Panc1 (cell line): ENCODE measurements around the gene FGF14.

Source experiments
- POLR2AphosphoS5 ChIP-seq: IDR thresholded peaks from 2 replicates; pipeline ENCODE4 v1.6.1; 2012; ENCODE audit warnings: mild to moderate bottlenecking, low read depth, low read length, moderate library complexity
- TCF7L2 ChIP-seq: IDR thresholded peaks from 2 replicates; pipeline ENCODE4 v1.6.1; 2011; ENCODE audit warnings: mild to moderate bottlenecking, low read depth, low read length, inconsistent platforms
- TF ChIP-seq, protein P1 (sequence below): fragments of 450-650 bp; IDR thresholded peaks from 2 replicates; pipeline ENCODE4 v1.5.1; 2017; ENCODE audit warnings: mild to moderate bottlenecking

- TF ChIP-seq POLR2AphosphoS5, result no peak
- TF ChIP-seq, protein P1, sequence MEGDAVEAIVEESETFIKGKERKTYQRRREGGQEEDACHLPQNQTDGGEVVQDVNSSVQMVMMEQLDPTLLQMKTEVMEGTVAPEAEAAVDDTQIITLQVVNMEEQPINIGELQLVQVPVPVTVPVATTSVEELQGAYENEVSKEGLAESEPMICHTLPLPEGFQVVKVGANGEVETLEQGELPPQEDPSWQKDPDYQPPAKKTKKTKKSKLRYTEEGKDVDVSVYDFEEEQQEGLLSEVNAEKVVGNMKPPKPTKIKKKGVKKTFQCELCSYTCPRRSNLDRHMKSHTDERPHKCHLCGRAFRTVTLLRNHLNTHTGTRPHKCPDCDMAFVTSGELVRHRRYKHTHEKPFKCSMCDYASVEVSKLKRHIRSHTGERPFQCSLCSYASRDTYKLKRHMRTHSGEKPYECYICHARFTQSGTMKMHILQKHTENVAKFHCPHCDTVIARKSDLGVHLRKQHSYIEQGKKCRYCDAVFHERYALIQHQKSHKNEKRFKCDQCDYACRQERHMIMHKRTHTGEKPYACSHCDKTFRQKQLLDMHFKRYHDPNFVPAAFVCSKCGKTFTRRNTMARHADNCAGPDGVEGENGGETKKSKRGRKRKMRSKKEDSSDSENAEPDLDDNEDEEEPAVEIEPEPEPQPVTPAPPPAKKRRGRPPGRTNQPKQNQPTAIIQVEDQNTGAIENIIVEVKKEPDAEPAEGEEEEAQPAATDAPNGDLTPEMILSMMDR, result no peak
- TF ChIP-seq TCF7L2, result no peak
Measured at GRCh38 chr13:102033386-102033785, 368.5 kb downstream of the FGF14 start.
